NT2/D1 (cell line): ENCODE results near the gene GNG7.

ENCODE experiments used
- YY1 ChIP-seq: IDR thresholded peaks from 2 replicates; pipeline ENCODE4 v1.6.1; 2011; ENCODE audit not compliant: insufficient read length, insufficient read depth
- ZNF274 ChIP-seq: IDR thresholded peaks from 2 replicates; pipeline ENCODE4 v1.6.1; 2011; ENCODE audit warnings: mild to moderate bottlenecking, low read depth, low read length

GRCh38 chr19:2659856-2660432 is 42.5 kb downstream of the GNG7 start:
- TF ChIP-seq YY1 (no peak), ZNF274 (no peak)
